HG03039 (cell line): ENCODE measurements around the gene VPS51.
"Not testable (repeated sequence)": the region's sequence is repeated elsewhere in the genome, so short reads cannot be mapped to it uniquely, and the experiment has no call there.

Experiments used
- ATAC-seq: cut with Tn5 transposase; IDR thresholded peaks from one replicate; pipeline ENCODE4 v1.9.1; 2021; ENCODE audit warnings: mild to moderate bottlenecking, moderate library complexity; ENCODE audit not compliant: unreplicated experiment

Gene VPS51

DNA sequence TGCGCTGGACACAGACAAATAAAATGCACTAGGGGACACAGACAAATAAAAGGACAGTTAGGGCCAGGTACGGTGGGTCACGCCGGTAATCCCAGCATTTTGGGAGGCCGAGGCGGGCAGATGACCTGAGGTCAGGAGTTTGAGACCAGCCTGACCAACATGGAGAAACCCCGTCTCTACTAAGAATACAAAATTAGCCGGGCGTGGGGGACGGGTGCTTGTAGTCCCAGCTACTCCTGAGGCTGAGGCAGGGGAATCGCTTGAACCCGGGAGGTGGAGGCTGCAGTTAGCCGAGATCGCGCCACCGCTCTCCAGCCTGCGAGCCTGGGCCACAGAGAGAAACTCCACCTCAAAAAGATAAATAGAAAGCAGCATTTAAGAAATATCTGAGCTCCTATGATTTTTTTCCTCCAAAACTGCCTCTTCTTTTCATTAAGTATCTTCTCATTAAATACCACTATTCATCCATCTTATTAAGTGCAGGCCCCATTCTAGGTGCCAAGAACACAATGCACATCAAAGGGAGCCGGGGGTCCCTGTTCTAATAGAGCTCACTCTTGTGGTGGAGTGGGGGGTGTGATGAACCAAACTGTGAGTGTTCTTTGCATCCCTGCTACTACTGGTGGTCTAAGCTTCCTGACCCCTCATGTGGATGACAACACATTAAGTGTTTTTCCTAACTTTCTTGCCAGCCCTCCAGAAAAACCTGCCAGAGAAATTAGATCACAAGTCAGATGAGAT is 22.3 kb downstream of the VPS51 start:
- no peak for ATAC-seq

GRCh38 chr11:65118891-65119669 is 23.1 kb downstream of the VPS51 start:
- ATAC-seq = not testable (repeated sequence)

DNA sequence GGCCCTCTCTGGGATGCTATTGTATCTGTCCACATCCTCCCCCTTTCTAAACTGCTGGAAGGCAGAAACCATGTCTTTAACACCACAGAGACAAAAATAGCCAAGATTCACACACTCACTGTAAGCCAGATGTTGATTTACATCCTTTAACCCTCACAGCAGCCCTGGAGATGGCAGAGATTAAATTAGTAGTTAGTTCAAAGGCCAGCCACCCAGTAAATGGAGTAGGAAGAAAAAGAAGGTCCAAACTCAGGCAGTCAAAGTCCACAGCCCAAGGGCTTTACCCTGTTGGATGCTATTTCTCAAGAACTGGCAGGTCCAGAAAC is 23.6 kb downstream of the VPS51 start:
- no peak for ATAC-seq

- ATAC-seq = no peak
Observed at GRCh38 chr11:65120831-65121230, 24.8 kb downstream of the VPS51 start.

DNA sequence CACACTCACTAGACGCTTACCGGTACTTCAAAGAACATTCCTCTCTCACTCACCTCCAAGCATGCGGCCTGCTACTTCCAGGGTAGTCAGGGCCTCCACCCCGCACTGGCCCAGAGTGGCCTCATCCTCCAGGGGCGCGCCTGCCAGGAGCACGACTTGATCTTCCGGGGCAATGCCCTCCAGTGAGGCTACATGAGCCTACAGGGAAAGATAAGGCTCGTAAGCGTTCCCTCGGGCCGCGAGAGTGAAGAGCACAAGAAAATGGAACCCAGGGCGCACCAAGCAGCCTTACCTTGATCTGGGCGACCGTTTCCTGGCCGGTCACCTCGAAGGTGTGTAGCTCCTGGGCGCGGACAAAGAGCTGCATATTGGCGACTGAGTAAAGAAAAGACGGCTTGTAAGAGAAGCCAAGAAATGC is 25.4 kb downstream of the VPS51 start:
- no peak for ATAC-seq

DNA sequence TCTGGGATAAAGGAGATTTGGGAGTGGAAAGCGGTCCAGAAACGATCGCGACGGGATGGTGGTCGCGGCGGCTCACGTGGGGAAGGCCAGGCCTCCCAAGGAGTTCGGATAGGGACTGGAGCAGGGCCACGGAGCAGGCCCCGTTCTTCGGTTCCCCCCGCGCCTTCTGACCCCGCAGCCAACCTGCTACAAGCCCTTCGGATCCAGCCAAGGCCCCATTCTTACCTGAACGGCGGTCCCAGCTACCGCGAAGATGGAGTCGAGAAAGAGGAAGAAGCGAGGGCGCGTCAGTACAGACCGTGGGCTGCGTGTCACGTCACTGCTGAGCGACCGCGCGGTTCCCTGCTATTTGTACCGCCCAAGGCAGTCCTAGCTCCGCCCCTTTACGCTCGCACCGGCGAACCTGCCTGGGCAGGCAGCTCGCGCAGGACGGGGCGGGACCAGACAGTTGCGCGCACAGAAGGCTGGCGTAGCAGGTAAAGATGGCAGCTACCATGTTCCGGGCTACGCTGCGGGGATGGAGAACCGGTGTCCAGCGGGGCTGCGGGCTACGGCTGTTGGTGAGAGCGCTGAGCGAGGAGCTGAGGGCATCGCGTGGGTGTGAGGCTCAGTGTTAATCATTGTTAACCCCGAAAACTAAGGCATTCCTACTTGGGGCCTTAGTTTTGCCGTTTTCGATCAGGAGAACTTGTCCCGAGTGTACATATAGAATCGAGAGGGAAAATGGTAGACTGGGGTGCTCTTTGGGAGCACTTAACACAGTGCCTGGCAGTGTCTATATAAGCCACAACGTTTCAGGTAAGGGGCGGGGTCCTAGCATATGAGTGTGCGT is 26.1 kb downstream of the VPS51 start, which contains the start of the genes FAU and MRPL49:
TSS of gene FAU (minus strand) at position 270 of the 832 bp plus-strand sequence. CDS start 321 bp downstream, outside the sequence.
TSS of gene MRPL49 (plus strand) at position 457 of the 832 bp plus-strand sequence. CDS start at position 483, 26 bp downstream.
- peak; percentile 62 for ATAC-seq

- ATAC-seq = no peak
Observed at GRCh38 chr11:65124480-65125196, 28.6 kb downstream of the VPS51 start.

GRCh38 chr11:65125197-65126056 is 29.4 kb downstream of the VPS51 start:
- ATAC-seq = no peak

DNA sequence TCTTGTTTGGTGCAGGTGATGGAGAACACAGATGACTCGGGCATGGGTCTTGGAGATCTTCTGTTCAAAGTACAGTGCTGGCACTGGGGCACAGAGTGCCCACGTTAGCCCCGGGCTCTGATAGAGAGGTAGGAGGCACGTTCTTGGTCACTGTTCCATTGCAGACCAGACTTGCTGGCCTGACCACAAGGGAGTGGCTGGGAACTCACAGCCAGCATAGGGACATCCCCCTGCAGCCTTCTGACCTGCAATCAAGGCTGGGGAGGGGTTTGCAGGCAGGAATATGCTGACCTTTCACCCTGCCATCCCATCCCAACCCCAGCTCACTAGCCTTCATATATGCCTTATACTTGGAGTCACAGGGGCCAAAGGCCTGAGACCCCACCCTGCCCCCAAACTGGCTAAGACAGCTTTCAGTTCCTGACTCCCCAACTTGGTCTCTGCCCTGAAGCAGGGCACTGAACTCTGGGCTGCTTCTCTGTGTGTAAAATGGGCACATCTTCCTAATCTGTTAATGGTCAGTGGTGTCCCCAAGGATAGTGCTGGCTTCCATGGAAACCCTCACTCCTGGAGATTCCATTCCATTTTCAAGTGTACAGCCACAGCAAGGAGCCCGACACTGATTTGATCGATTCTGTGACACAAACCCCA is 30.7 kb downstream of the VPS51 start:
- no peak for ATAC-seq

DNA sequence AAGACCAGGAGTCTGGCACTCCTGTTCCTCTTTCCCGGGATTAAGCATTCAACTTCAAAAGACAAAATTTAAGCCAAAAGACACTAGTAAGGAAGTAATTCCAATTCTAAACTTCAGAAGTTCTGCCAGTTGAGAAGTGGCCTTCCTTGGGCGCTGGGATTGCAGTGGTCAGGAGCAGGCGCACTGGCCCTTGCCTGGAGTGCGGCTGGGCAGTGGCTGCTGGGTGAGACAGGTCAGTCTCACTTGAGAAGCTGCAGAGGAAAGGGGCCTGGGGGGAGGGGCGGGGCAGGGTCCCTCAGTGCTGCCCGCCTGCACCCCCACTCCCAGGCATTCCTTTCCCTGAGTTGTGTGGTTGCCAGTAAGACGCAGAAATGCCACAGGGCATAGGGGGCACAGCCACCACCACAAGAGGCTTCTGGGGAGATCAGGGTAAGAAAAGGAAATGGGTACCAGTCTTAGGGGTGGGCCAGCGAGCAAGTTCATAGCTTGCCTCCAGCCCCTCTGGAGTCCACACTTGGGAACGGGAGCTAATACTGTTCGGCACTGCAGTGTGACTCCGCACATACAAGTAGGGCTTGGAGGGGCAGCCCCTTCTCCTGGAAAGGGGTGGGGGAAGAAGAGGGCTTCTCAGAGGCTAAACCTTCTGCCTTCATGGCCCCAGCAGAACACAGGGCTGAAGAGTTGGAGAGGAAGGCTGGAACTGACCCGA is 31.6 kb downstream of the VPS51 start:
- no peak for ATAC-seq

DNA sequence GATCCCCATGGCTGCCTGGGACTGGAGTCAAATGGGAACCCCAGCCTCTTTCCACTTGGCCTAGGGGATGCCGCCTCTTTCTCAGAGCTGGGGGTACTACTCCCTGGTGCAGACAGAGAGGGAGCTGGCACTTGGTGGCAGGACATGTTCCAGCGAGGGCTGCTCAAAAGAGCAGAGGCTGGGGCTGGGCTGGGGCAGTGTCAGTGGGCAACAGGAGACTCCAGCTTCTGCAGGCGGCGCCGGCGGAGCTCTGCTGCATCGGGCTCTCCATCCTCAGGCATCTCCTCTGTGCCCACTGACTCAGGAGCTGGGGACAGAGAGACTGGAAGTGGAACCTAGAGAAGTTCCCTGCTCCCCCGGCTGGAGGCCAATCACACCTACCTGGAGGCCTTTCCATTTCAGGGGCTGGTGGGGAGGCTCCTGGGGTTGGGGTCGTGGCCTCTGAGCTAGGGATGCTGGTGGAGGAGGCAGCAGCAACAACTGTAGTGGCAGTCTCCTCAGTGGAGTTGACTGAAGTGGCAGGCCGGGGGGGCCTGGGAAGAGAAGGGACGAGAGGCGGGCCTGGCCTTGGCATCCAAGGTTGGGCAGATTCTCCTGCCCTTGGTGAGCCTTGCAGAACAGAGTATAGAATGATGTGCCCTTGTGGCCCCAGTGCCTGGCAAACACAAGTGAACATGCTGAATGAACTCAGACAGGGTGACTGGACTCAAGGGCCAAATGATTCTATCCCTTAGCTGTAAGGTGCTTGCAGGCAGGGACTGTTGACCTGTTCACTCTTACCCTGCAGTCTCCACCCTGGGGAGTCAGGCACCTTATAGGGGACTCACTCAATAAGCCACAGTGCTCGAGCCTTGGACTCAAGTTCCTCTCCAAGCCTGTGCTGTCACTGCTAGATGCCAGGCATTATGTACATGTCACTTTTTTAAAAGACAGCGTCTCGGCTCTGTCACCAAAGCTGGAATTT is 32.5 kb downstream of the VPS51 start:
- ATAC-seq = no peak

- ATAC-seq = no peak
Observed at GRCh38 chr11:65129649-65130441, 33.8 kb downstream of the VPS51 start.

DNA sequence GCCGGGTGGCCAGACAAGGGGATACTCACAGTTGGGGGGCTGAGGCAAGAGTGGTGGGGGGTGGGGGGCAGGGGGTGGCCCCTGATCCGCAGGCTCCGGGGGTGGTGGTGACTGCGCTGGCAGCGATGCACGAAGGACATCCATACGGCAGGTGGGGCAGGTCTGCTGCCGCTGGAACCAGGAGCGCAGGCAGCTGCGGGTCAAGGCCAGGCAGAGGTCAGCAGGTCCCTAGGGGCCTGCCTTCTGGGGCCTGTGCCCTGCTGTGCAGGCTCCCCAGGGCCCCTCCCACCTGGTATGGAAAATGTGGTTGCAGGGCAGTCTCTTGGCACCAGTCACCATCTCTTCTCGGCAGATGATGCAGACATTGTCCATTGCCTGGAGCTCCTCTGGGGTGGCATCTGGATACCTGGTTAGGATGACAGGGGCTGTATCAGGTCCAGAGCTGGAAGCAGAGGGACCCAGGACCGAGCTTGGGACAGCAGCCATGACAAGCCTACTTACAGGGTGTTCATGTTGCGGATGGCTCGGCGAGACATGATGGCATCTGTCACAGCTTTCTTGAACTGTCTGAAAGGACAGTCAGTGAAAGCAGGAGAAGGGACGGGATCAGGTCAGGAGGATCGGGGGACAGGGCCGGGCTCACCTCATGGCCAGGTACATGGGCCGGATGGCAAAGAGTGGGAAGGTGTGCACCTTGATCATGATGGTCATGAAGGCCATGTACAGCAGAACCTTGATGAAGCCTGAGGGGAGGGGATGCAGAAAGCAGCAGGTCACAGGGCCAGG is 34.8 kb downstream of the VPS51 start:
- no peak for ATAC-seq

DNA sequence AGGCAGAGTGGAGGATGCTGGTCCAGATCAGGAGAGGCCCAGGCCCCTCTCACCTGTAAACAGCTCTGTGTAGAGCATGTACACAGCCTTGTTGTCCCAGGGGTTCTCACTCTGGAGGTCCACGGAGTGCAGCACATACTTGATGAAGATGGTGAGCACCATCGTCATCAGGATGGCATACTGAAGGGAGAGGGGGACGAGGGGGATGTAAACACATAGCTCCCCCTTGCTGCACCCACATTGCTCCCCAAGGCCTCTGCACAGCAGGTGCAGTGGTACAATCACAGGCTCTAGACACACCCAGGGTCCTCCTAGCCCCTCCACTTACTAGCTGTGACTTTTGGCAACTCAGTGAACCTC is 35.4 kb downstream of the VPS51 start:
- no peak for ATAC-seq

DNA sequence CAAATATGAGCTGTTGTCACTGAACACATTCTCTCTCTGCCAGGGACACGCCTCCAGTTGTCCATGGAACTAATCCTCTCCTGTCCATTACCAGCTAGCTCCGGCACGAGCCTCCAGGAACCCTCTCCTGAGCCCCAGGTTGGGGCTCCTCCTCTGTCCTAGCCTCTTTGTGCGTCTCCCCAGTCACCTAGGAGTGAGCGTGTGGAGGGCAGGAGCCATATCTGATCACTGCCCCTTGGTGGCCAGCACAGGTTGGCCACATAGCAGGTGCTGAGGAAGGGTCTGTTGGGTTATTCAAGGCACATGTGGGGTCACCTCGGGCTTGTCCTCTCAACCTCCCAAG is 35.9 kb downstream of the VPS51 start:
- no peak for ATAC-seq
